ENCODE data around the gene EIF3J. TPM values are rescaled to one million over a fixed set of nuclear protein-coding genes. Genes with fewer than 3 reads are reported as not detected.

EIF3J gene
- total and polyA plus RNA-seq, 4 donors: 32.0 to 52.1 (median 50.5) TPM

GRCh38 chr15:44501768-44502366, 35.1 kb upstream of the EIF3J start:
- H3K9ac ChIP-seq (ENCODE audit: insufficient read depth in 1 of 2, low read length in 2 of 2): no peak overlapping the region
- 86 to 87% methylated on average over 3 of the region's 3 CpGs for WGBS, 2 donors
- H3K27me3 ChIP-seq (ENCODE audit: control insufficient read depth in 3 of 3, insufficient read depth in 3 of 3, low read length in 2 of 3): no peaks in the 10 kb centered on the region
- peak; percentile 18 for TF ChIP-seq CTCF (IDR thresholded peaks at IDR 0.05; ENCODE audit: control extremely low read depth, extremely low read depth)
- H3K4me1 ChIP-seq (ENCODE audit: control insufficient read depth in 5 of 5, insufficient read depth in 5 of 5, low read length in 5 of 5): no peaks in the 10 kb centered on the region
- no peak overlapping the region for H3K27ac ChIP-seq (ENCODE audit: low read depth in 1 of 2, low read length in 1 of 2)
- H3K9me3 ChIP-seq (ENCODE audit: control insufficient read depth in 4 of 4, insufficient read depth in 3 of 4, low read length in 3 of 4): no peaks in the 10 kb centered on the region
- peaks cover 12 to 25% (median 15%) of the 10 kb centered on the region in 4 donors for H3K36me3 ChIP-seq (ENCODE audit: control insufficient read depth in 4 of 4, insufficient read depth in 4 of 4, low read length in 4 of 4)
- no peak overlapping the region for H3K4me3 ChIP-seq
- DNase-seq (peak in 2 of 3 donors; percentile 37 to 50), ATAC-seq (ENCODE audit: insufficient read depth, low FRiP score) (peak; percentile 53)

GRCh38 chr15:44516436-44516835, 20.5 kb upstream of the EIF3J start:
- Histone ChIP-seq H3K4me3 (no peak overlapping the region), H3K9me3 (ENCODE audit: control insufficient read depth in 4 of 4, insufficient read depth in 3 of 4, low read length in 3 of 4) (no peaks in the 10 kb centered on the region), H3K36me3 (ENCODE audit: control insufficient read depth in 4 of 4, insufficient read depth in 4 of 4, low read length in 4 of 4) (peaks cover 0 to 18% (median 4%) of the 10 kb centered on the region in 4 donors), H3K9ac (ENCODE audit: insufficient read depth in 1 of 2, low read length in 2 of 2) (no peak overlapping the region), H3K4me1 (ENCODE audit: control insufficient read depth in 5 of 5, insufficient read depth in 5 of 5, low read length in 5 of 5) (no peaks in the 10 kb centered on the region), H3K27me3 (ENCODE audit: control insufficient read depth in 3 of 3, insufficient read depth in 3 of 3, low read length in 2 of 3) (no peaks in the 10 kb centered on the region), H3K27ac (ENCODE audit: low read depth in 1 of 2, low read length in 1 of 2) (no peak overlapping the region)
- ATAC-seq (ENCODE audit: insufficient read depth, low FRiP score): no peak
- TF ChIP-seq CTCF (IDR thresholded peaks at IDR 0.05; ENCODE audit: control extremely low read depth, extremely low read depth): no peak
- no peak for DNase-seq

GRCh38 chr15:44519537-44519936, 17.4 kb upstream of the EIF3J start:
- no peak overlapping the region for H3K27ac ChIP-seq (ENCODE audit: low read depth in 1 of 2, low read length in 1 of 2)
- no peaks in the 10 kb centered on the region for H3K27me3 ChIP-seq (ENCODE audit: control insufficient read depth in 3 of 3, insufficient read depth in 3 of 3, low read length in 2 of 3)
- H3K9ac ChIP-seq (ENCODE audit: insufficient read depth in 1 of 2, low read length in 2 of 2): no peak overlapping the region
- H3K36me3 ChIP-seq (ENCODE audit: control insufficient read depth in 4 of 4, insufficient read depth in 4 of 4, low read length in 4 of 4): peaks cover 0 to 38% (median 10%) of the 10 kb centered on the region in 4 donors
- no peak for TF ChIP-seq CTCF (IDR thresholded peaks at IDR 0.05; ENCODE audit: control extremely low read depth, extremely low read depth)
- H3K4me1 ChIP-seq (ENCODE audit: control insufficient read depth in 5 of 5, insufficient read depth in 5 of 5, low read length in 5 of 5): no peaks in the 10 kb centered on the region
- 83 to 85% methylated on average over 6 of the region's 6 CpGs for WGBS, 2 donors
- no peak overlapping the region for H3K4me3 ChIP-seq
- DNase-seq (no peak), ATAC-seq (ENCODE audit: insufficient read depth, low FRiP score) (no peak)
- no peaks in the 10 kb centered on the region for H3K9me3 ChIP-seq (ENCODE audit: control insufficient read depth in 4 of 4, insufficient read depth in 3 of 4, low read length in 3 of 4)

- WGBS, 2 donors: 95 to 97% methylated on average over 1 of the region's 1 CpG
- Histone ChIP-seq H3K27ac (ENCODE audit: low read depth in 1 of 2, low read length in 1 of 2) (no peak overlapping the region), H3K9ac (ENCODE audit: insufficient read depth in 1 of 2, low read length in 2 of 2) (no peak overlapping the region), H3K27me3 (ENCODE audit: control insufficient read depth in 3 of 3, insufficient read depth in 3 of 3, low read length in 2 of 3) (no peaks in the 10 kb centered on the region), H3K9me3 (ENCODE audit: control insufficient read depth in 4 of 4, insufficient read depth in 3 of 4, low read length in 3 of 4) (no peaks in the 10 kb centered on the region), H3K36me3 (ENCODE audit: control insufficient read depth in 4 of 4, insufficient read depth in 4 of 4, low read length in 4 of 4) (peaks cover 3 to 36% (median 8%) of the 10 kb centered on the region in 4 donors), H3K4me3 (no peak overlapping the region), H3K4me1 (ENCODE audit: control insufficient read depth in 5 of 5, insufficient read depth in 5 of 5, low read length in 5 of 5) (no peaks in the 10 kb centered on the region)
- TF ChIP-seq CTCF (IDR thresholded peaks at IDR 0.05; ENCODE audit: control extremely low read depth, extremely low read depth): no peak
- ATAC-seq (ENCODE audit: insufficient read depth, low FRiP score) (no peak), DNase-seq (no peak)
Observed at GRCh38 chr15:44525018-44525417, 11.9 kb upstream of the EIF3J start.

Measured in lung (tissue), 12 donors.